Fibroblast of villous mesenchyme (primary cell): Measurements from ENCODE around the gene LSM4. TPM values are rescaled to one million over a fixed set of nuclear protein-coding genes. Genes with fewer than 3 reads are reported as not detected.
"Not testable (repeated sequence)": the region's sequence is repeated elsewhere in the genome, so short reads cannot be mapped to it uniquely, and the experiment has no call there.

ENCODE experiments used
- DNase-seq: peaks from one replicate; pipeline ENCODE4 v3.0.0-alpha.2; 2010; ENCODE audit warnings: low read depth
- H3K4me3 ChIP-seq: 2 replicates; pipeline ENCODE4 v1.5.1; 2011; ENCODE audit warnings: low read depth, mild to moderate bottlenecking, low read length
- total RNA-seq: library from RNA; depleted of rRNA; stranded (reverse); fragments of >200 nt; gene quantifications from 2 replicates; pipeline ENCODE4 v1.2.3, GENCODE V29; 2012
- TF ChIP-seq, protein P1 (sequence below): IDR thresholded peaks from 2 replicates; pipeline ENCODE4 v1.5.1; 2012; ENCODE audit warnings: low read depth, mild to moderate bottlenecking, low read length; ENCODE audit not compliant: insufficient read depth

LSM4 gene
- total RNA-seq, 1 donor = 131 TPM

GRCh38 chr19:18349524-18350128 lies 26.8 kb upstream of the LSM4 start:
- no peak overlapping the region for H3K4me3 ChIP-seq
- DNase-seq = peak; percentile 71
- TF ChIP-seq, protein P1, sequence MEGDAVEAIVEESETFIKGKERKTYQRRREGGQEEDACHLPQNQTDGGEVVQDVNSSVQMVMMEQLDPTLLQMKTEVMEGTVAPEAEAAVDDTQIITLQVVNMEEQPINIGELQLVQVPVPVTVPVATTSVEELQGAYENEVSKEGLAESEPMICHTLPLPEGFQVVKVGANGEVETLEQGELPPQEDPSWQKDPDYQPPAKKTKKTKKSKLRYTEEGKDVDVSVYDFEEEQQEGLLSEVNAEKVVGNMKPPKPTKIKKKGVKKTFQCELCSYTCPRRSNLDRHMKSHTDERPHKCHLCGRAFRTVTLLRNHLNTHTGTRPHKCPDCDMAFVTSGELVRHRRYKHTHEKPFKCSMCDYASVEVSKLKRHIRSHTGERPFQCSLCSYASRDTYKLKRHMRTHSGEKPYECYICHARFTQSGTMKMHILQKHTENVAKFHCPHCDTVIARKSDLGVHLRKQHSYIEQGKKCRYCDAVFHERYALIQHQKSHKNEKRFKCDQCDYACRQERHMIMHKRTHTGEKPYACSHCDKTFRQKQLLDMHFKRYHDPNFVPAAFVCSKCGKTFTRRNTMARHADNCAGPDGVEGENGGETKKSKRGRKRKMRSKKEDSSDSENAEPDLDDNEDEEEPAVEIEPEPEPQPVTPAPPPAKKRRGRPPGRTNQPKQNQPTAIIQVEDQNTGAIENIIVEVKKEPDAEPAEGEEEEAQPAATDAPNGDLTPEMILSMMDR = peak; percentile 90

GRCh38 chr19:18348818-18349339 lies 26.0 kb upstream of the LSM4 start:
- DNase-seq, H3K4me3 ChIP-seq: not testable (repeated sequence)

DNA sequence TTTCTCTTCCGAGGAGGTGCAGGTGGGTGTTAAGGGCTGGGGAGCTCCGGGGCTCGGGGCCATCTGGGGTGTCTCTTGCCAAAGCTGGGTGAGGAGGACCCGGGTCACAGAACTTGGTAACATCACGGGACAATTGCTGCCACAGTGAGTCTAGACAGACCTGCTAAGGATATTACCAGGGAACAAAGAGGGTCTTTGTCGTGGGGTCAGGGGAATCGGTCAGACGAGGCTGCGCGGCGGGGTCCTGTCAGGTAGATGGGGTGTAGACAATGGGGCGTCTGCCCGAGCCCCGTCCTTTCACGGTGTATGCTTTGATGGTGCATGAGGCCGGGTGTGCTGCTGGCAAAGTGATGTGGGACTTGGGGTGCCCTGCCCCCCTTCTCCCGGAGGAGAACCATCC lies 25.3 kb upstream of the LSM4 start:
- TF ChIP-seq, protein P1 = no peak
- DNase-seq = no peak

DNA sequence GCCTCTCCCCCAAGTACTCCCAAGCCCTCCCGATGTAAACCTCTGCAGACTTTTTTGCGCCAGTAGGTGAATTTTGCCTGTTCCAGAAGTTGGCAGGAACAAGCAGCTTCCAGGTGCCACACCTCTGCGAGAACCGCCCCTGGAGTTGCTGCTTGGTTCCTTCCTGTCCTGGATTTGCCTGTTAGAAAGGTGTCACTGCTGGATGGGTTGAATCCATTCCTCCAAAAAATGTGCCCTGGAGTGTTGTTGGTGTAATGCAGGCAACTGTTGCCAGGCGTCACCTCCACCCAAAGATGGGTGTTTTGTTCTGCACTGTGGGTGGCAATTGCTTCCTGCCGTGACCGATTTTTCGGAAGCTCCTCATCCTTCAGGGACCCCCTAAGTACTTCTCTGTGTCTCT lies 23.2 kb upstream of the LSM4 start:
- DNase-seq = no peak
- no peak overlapping the region for H3K4me3 ChIP-seq
- TF ChIP-seq, protein P1 = no peak

More for the DNA sequence above, 25.3 kb upstream of the LSM4 start:
- H3K4me3 ChIP-seq = no peak overlapping the region

- TF ChIP-seq, protein P1 = no peak
- no peak for DNase-seq
- H3K4me3 ChIP-seq = no peak overlapping the region
Measured at GRCh38 chr19:18345296-18345695, 22.4 kb upstream of the LSM4 start.

- no peak overlapping the region for H3K4me3 ChIP-seq
- DNase-seq = no peak
- TF ChIP-seq, protein P1 = no peak
Measured at GRCh38 chr19:18344582-18344950, 21.7 kb upstream of the LSM4 start.

DNA sequence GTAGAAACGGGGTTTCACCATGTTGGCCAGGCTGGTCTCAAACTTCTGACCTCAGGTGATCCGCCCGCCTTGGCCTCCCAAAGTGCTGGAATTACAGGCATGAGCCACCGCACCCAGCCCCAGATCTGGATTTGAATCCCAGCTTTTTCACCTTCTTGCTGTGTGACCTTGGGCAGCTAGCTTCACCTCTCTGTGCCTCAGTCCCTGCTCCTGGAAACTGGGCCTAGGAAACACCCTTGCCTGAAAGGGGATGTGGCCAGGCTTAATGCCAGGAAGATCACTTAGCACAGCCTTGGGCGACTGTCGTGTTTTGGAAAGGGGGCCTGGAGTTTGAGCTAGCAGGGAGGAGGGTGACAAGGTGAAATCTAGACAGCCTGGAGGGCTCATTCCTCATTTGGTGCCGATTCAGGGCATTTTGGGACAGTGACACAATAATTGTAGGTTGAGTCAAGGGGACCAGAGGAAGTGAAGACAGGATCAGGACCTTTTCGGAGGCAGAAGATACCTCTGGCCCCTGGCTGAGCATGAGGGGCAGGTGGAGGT lies 19.3 kb upstream of the LSM4 start:
- H3K4me3 ChIP-seq = no peak overlapping the region
- DNase-seq = no peak
- TF ChIP-seq, protein P1 = no peak
